Gastroesophageal sphincter (tissue), 3 donors: ENCODE results near the gene CCN5.

Source experiments
- POLR2AphosphoS5 ChIP-seq: sonication (generic); formaldehyde crosslinking; IDR thresholded peaks from one replicate; pipeline ENCODE4 v1.6.1; 2017; ENCODE audit warnings: antibody characterized with exemption
- TF ChIP-seq, protein P1 (sequence below), 4 experiments: fragments of 200-600 bp in 2 of 4; fragments of 450-650 bp in 2 of 4; sonication (generic) in 1 of 4; IDR thresholded peaks; one replicate each; pipeline ENCODE4 v1.5.1; 2017 to 2019; ENCODE audit warnings: antibody characterized with exemption in 4 of 4, mild to moderate bottlenecking in 2 of 4, moderate library complexity in 2 of 4

DNA sequence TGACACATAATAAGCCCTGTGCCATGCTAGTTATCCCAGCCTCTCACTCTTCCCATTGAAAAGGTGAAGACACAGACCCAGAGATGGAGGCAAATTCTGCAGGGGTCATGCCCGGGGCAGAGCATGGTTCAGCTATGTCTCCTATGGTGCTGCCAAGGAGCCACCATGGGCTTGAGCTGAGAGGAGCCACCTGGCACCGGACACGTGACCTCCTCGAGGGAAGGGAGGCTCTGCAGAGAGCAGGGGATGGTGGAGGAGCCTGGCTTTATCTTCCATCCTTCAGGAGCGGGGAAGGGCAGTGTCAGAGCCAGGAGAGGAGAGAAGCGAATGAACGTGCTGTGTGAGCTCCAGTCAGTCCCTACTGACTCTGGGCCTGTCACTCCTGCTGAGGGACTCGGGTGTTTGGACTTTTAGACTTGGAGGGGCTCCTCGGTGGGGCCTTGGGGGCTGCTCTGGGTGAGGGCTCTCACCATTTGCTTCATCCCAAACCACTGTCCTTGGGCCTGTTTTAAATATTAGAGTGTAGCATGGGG lies 11.1 kb upstream of the CCN5 start:
- TF ChIP-seq, protein P1, sequence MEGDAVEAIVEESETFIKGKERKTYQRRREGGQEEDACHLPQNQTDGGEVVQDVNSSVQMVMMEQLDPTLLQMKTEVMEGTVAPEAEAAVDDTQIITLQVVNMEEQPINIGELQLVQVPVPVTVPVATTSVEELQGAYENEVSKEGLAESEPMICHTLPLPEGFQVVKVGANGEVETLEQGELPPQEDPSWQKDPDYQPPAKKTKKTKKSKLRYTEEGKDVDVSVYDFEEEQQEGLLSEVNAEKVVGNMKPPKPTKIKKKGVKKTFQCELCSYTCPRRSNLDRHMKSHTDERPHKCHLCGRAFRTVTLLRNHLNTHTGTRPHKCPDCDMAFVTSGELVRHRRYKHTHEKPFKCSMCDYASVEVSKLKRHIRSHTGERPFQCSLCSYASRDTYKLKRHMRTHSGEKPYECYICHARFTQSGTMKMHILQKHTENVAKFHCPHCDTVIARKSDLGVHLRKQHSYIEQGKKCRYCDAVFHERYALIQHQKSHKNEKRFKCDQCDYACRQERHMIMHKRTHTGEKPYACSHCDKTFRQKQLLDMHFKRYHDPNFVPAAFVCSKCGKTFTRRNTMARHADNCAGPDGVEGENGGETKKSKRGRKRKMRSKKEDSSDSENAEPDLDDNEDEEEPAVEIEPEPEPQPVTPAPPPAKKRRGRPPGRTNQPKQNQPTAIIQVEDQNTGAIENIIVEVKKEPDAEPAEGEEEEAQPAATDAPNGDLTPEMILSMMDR (IDR thresholded peaks at IDR 0.05): no peak
- no peak for TF ChIP-seq POLR2AphosphoS5
